NCI-H748 treated with DMSO at 0.1 percent for 48 hours (cell line): ENCODE results near the gene CROCC2.

Source experiments
- DNase-seq: peaks from one replicate; lab custom pipeline; 2025; lab: John Stamatoyannopoulos, UW

CROCC2 gene

DNA sequence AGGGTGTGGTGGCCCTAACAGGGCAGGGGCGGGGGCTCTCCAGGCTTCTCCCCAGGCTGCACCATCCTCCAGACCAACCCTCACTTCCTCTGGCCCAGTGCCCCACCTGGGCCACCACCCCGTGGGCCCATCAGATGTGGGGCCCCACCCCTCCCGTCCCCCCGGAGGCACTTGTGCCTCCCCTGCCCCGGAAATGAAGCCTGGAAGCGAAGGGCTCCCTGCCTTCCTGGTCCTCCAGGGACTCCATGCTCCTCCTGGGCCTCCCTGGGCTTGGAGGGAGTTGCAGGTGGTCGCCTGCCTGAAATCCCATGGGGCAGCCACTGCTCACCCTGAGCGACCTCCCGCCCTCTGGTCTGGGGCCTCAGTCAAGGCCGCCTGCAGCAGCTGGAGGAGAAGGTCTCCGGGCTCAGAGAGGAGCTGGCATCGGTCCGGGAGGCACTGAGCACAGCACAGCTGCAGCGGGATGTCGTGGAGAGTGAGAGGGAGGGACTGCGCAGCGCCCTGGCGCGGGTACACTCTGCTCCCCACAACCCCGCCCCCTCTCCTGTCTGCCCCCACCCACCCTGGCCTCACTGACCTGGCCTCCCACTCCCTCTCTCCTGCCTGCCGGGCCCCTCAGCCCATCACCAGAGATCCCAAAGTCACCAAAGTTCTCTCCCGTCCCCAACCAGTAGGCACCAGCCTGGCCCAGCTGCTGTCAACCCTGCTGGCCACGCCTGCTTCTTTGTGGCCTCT is 28.0 kb downstream of the CROCC2 start:
- no peak for DNase-seq

- DNase-seq: no peak
These were observed 28.6 kb downstream of the CROCC2 start for GRCh38 chr2:240934701-240935102.

- no peak for DNase-seq
These were observed 29.2 kb downstream of the CROCC2 start for GRCh38 chr2:240935103-240935876.

GRCh38 chr2:240936106-240936505 is 30.0 kb downstream of the CROCC2 start:
- DNase-seq: no peak

GRCh38 chr2:240946046-240946445 is 39.9 kb downstream of the CROCC2 start:
- no peak for DNase-seq

- no peak for DNase-seq
These were observed 40.5 kb downstream of the CROCC2 start for GRCh38 chr2:240946654-240947053.

- DNase-seq: no peak
These were observed 41.0 kb downstream of the CROCC2 start for GRCh38 chr2:240947176-240947575.

- no peak for DNase-seq
These were observed 41.5 kb downstream of the CROCC2 start for GRCh38 chr2:240947607-240948006.

DNA sequence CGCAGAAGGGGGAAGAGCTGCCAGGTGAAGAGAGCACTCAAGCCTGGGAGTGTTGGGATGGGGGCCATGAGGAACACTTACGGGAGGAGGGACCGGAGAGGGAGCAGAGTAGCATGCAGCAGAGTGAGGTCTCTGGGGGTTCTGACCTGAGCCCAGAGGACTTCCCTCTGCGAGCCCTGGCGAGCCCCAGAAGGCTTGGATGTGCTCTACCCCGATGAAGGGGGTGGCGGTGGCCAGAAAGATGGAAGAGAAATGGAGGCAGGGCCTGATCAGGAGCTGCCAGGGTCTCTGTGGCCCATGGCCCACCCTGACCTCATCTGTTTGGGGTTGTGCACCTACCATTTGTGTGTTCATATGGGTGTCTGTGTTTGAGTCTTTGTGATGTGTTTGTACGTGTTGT is 42.0 kb downstream of the CROCC2 start:
- no peak for DNase-seq

- DNase-seq: no peak
These were observed 43.0 kb downstream of the CROCC2 start for GRCh38 chr2:240948905-240949790.

- no peak for DNase-seq
These were observed 43.9 kb downstream of the CROCC2 start for GRCh38 chr2:240949791-240950705.

GRCh38 chr2:240951045-240951594 is 45.0 kb downstream of the CROCC2 start:
- DNase-seq: no peak

DNA sequence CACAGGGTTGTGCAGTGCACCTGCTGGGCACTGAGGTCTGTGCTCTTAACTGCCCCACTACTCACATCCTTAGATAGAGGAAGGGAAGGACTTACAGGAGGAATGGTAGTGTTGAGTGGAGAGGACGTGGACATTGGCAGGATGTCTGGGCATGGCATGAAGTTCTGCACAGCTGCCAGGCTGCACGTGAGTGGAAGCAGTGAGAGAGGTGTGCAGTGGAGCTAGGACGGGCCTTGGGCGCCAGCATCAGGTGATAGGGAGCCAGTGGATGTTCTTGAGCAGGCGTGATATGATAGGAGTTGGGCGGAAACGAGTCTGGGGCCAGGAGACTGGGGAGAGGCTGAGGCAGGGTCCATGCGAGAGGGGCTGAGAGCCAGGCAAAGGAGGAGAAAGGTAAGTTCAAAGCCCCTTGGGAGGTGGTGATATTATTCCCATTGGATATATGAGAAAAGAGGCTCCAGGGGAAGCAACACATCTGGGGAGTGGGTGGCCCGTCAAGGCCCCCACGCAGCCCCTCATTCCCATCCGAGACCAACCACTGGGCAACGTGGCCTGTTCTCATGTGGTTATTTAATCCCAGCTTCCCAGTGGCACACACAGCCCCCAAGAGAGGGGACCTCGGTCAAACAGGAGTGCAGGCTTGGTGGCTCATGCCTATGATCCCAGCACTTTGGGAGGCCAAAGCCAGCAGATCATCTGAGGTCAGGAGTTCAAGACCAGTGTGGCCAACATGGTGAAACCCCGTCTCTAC is 46.5 kb downstream of the CROCC2 start:
- no peak for DNase-seq

DNA sequence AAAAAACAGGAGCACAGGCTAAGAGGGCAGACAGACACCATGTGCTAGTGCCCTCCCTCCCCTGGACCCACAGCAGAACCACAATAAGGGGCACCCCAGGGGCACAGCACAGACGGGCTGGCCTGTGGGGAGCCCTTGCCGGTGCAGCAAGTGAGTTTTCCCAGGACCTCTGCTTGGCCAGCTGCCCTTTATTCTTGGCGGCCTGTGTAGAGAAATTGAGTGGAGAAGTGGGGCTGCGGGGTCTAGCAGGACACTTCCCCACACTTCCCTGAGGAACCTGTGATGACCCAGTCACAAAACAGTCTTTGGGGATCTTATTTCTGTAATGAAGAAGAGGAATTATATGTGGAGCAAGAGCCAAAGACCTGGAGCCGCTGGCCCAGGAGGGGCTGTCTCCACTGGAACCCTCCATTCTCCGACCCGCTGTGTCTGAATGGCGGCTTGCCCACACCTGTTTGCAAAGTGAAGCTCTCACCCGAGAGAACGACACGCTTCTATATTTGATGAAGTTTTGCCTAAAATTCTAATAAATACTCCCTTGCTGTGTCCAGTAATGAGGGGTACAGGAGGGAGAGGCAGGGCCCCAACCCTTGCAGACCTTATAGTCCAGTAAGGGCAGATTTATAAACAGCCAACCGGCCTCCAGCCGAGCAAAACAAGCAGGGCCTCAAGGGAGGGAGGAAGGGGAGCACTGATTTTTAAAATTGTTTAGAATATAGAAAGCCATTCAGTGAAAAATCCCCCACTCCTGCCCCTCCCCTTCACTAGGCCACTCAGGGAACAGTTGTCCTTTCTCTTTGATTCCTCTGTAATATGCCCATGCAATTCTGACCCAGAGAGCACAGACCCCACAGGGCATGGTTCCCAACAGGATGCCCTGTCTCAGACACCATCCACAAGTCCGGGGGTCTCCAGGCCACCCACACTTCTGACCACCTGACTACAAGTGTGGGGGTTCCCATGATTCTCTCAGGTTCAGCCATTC is 47.6 kb downstream of the CROCC2 start:
- DNase-seq: no peak

DNA sequence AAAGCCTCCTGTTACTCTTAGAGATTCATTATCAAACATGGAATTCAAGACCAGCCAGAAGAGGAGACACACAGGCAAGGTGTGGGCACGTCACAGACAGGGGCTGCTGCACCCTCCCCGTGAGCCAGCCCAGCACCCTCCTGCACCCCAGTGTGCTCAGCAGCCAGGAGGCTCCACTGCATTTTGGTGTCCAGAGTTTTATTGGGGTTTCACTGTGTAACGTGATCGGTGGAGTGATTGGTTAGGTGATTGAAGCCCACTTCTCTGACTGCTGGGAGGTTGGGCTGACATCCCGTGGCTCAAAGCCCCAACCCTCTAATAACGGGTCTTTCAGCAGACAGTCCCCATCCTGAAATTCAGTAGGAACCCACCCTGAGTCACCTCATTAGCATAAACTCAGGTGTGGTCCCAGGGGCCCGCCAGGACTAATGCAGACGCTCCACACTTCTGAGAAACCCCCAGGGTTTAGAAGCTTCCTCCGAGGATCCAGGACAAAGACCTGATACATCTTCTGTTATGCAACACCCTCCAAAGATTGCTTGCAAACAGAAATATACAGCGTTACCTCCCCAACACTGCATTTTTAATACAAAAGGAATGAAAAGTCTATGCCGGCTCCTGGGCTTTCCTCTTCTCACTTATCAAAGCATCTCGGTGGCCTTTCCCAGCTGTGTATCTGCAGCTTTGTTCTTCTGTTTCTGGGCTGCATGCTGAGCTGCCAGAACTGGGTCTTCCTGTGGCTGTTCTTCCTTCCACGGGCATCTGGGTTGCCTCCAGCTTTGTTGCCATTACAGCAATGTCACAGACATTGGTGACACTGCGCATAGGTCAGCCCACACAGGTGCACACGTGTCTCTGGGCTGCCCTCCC is 48.5 kb downstream of the CROCC2 start:
- no peak for DNase-seq

GRCh38 chr2:240955306-240956170 is 49.4 kb downstream of the CROCC2 start:
- DNase-seq: no peak
